Endodermal cell (in vitro differentiated cells): ENCODE results near the gene ERP27. TPM values are rescaled to one million over a fixed set of nuclear protein-coding genes. Genes with fewer than 3 reads are reported as not detected.

Experiments used
- DNase-seq: peaks from one replicate; pipeline ENCODE4 v3.0.0-alpha.2; 2017
- H3K27ac ChIP-seq: 2 replicates; pipeline ENCODE4 v1.5.1; 2013; ENCODE audit warnings: mild to moderate bottlenecking, low read depth, low read length, moderate library complexity
- H3K27me3 ChIP-seq: 2 replicates; pipeline ENCODE4 v1.6.1; 2013; ENCODE audit warnings: mild to moderate bottlenecking, low read length, moderate library complexity; ENCODE audit not compliant: insufficient read depth, control insufficient read depth, poor library complexity, severe bottlenecking
- H3K36me3 ChIP-seq: 2 replicates; pipeline ENCODE4 v1.7.0; 2013; ENCODE audit warnings: mild to moderate bottlenecking, low read length, moderate library complexity; ENCODE audit not compliant: control insufficient read depth, insufficient read depth
- H3K4me1 ChIP-seq: one replicate; pipeline ENCODE4 v1.7.0; 2013; ENCODE audit warnings: low read length; ENCODE audit not compliant: control insufficient read depth, insufficient read depth
- H3K4me3 ChIP-seq: 2 replicates; pipeline ENCODE4 v1.5.1; 2013; ENCODE audit warnings: mild to moderate bottlenecking, low read length, moderate library complexity
- H3K9ac ChIP-seq: 2 replicates; pipeline ENCODE4 v1.6.1; 2013; ENCODE audit warnings: mild to moderate bottlenecking, low read length, moderate library complexity; ENCODE audit not compliant: poor library complexity, severe bottlenecking; ENCODE audit errors: extremely low read depth
- H3K9me3 ChIP-seq: 2 replicates; pipeline ENCODE4 v1.6.1; 2013; ENCODE audit warnings: mild to moderate bottlenecking, low read length, moderate library complexity; ENCODE audit not compliant: control insufficient read depth
- H3K27ac Mint-ChIP-seq: 2 replicates; pipeline ENCODE4 v1.8.0; 2020; ENCODE audit warnings: mixed read lengths
- H3K27me3 Mint-ChIP-seq: 2 replicates; pipeline ENCODE4 v1.8.0; 2021; ENCODE audit warnings: mild to moderate bottlenecking, mixed read lengths; ENCODE audit not compliant: insufficient read depth
- H3K36me3 Mint-ChIP-seq: 2 replicates; pipeline ENCODE4 v1.8.0; 2020; ENCODE audit warnings: low read depth, mixed read lengths
- H3K4me1 Mint-ChIP-seq: 2 replicates; pipeline ENCODE4 v1.8.0; 2020; ENCODE audit warnings: mixed read lengths
- H3K4me3 Mint-ChIP-seq: 2 replicates; pipeline ENCODE4 v1.8.0; 2020; ENCODE audit warnings: mild to moderate bottlenecking, moderate library complexity, mixed read lengths
- H3K9me3 Mint-ChIP-seq: 2 replicates; pipeline ENCODE4 v1.8.0; 2020; ENCODE audit warnings: mild to moderate bottlenecking, mixed read lengths
- CTCF ChIP-seq: fragments of 200-600 bp; sonication (generic); conservative IDR thresholded peaks from 2 replicates; pipeline ENCODE4 v1.5.0; 2021; ENCODE audit warnings: antibody characterized with exemption, mild to moderate bottlenecking
- WGBS, 2 experiments: methylation state at CpG; one replicate each; pipeline versions ENCODE4 v1.1.5 to v1.1.7; 2013; ENCODE audit warnings: missing lambda C conversion rate in 2 of 2, mixed read lengths in 1 of 2; ENCODE audit not compliant: insufficient coverage in 1 of 2, insufficient read length in 1 of 2; 5-methylcytosine and 5-hydroxymethylcytosine counted together
- total RNA-seq, 2 donors: library from RNA; stranded (reverse); fragmentation: NEBNext Ultra II Directional in 1 of 2; extraction: Animal tissue kit (Norgen Biotek cat#: 25700) in 1 of 2; gene quantifications; 2 replicates in 1 of 2; 3 replicates in 1 of 2; pipeline ENCODE4 v1.2.1, GENCODE V29; 2021

Gene ERP27
- total RNA-seq, 2 donors from 2014 or later: 0.15 to 0.22 TPM

GRCh38 chr12:14883686-14884085, 54.7 kb downstream of the ERP27 start:
- no peaks in the 10 kb centered on the region for H3K36me3 ChIP-seq
- no peak overlapping the region for H3K27ac ChIP-seq
- no peak overlapping the region for H3K4me3 Mint-ChIP-seq
- no peaks in the 10 kb centered on the region for H3K4me1 ChIP-seq
- H3K27me3 Mint-ChIP-seq: no peaks in the 10 kb centered on the region
- no peak overlapping the region for H3K4me3 ChIP-seq
- H3K9me3 Mint-ChIP-seq: no peaks in the 10 kb centered on the region
- no peak for TF ChIP-seq CTCF
- H3K4me1 Mint-ChIP-seq: no peaks in the 10 kb centered on the region
- H3K36me3 Mint-ChIP-seq: no peaks in the 10 kb centered on the region
- no peak overlapping the region for H3K27ac Mint-ChIP-seq
- no peaks in the 10 kb centered on the region for H3K27me3 ChIP-seq
- H3K9ac ChIP-seq: no peak overlapping the region
- no peak for DNase-seq
- 92 to 100% methylated on average over 5 to 10 of the region's 10 CpGs for WGBS, 2 experiments
- H3K9me3 ChIP-seq: no peaks in the 10 kb centered on the region

GRCh38 chr12:14880890-14881453, 57.4 kb downstream of the ERP27 start:
- H3K27ac ChIP-seq: no peak overlapping the region
- no peak for TF ChIP-seq CTCF

GRCh38 chr12:14879222-14879933, 59.0 kb downstream of the ERP27 start:
- Mint-ChIP-seq H3K27ac (no peak overlapping the region), H3K4me3 (no peak overlapping the region), H3K36me3 (no peaks in the 10 kb centered on the region), H3K9me3 (no peaks in the 10 kb centered on the region), H3K27me3 (no peaks in the 10 kb centered on the region), H3K4me1 (no peaks in the 10 kb centered on the region)
- Histone ChIP-seq H3K9ac (no peak overlapping the region), H3K36me3 (no peaks in the 10 kb centered on the region), H3K9me3 (no peaks in the 10 kb centered on the region), H3K27me3 (no peaks in the 10 kb centered on the region), H3K4me1 (no peaks in the 10 kb centered on the region), H3K4me3 (no peak overlapping the region), H3K27ac (no peak overlapping the region)
- WGBS, 2 experiments: 87 to 93% methylated on average over 4 to 8 of the region's 8 CpGs
- no peak for TF ChIP-seq CTCF
- no peak for DNase-seq

More at GRCh38 chr12:14880890-14881453, 57.4 kb downstream of the ERP27 start:
- H3K4me3 Mint-ChIP-seq: no peak overlapping the region
- H3K36me3 ChIP-seq: no peaks in the 10 kb centered on the region
- H3K27ac Mint-ChIP-seq: no peak overlapping the region
- H3K4me1 ChIP-seq: no peaks in the 10 kb centered on the region
- no peaks in the 10 kb centered on the region for H3K27me3 Mint-ChIP-seq
- no peak overlapping the region for H3K9ac ChIP-seq
- no peaks in the 10 kb centered on the region for H3K4me1 Mint-ChIP-seq
- 88% methylated on average over 4 of the region's 6 CpGs; no CpG with 5 or more reads in 1 of the 2 experiments for WGBS, 2 experiments
- no peaks in the 10 kb centered on the region for H3K36me3 Mint-ChIP-seq
- H3K9me3 Mint-ChIP-seq: no peaks in the 10 kb centered on the region
- no peaks in the 10 kb centered on the region for H3K27me3 ChIP-seq
- DNase-seq: no peak
- no peak overlapping the region for H3K4me3 ChIP-seq
- H3K9me3 ChIP-seq: no peaks in the 10 kb centered on the region
